ENCODE data around the gene SPN. TPM values are rescaled to one million over a fixed set of nuclear protein-coding genes. Genes with fewer than 3 reads are reported as not detected.

Gene SPN
- total and polyA plus RNA-seq, 2 donors (not counting 1 experiment from before 2014, with no cell fraction given), result 0.01 TPM; not detected in 1

GRCh38 chr16:29662729-29663015 is 375 bp upstream of the SPN start:
- Histone ChIP-seq H3K27me3 (ENCODE audit: control insufficient read depth, insufficient read depth, low read length) (peaks cover 2% of the 10 kb centered on the region), H3K9ac (ENCODE audit: insufficient read depth, low read length) (no peak overlapping the region)

GRCh38 chr16:29663807-29664090 is 702 bp downstream of the SPN start:
- no peak overlapping the region for H2AFZ ChIP-seq (ENCODE audit: low read length)
- H3K79me2 ChIP-seq (ENCODE audit: control insufficient read depth, insufficient read depth, low read length), result no peaks in the 10 kb centered on the region
- no peak for DNase-seq (ENCODE audit: low read depth in 2 of 2)
- no peak overlapping the region for H3K27ac ChIP-seq (ENCODE audit: insufficient read depth, low read length)
- H3K4me2 ChIP-seq (ENCODE audit: extremely low read depth, insufficient read depth, low read length), result no peak overlapping the region
- no peaks in the 10 kb centered on the region for H3K36me3 ChIP-seq (ENCODE audit: control insufficient read depth, insufficient read depth, low read length)
- no peak overlapping the region for H3K4me3 ChIP-seq (replicated peaks in 1 of 4; ENCODE audit: control extremely low read depth in 1 of 4, insufficient read depth in 1 of 4, low read depth in 3 of 4, low read length in 4 of 4)
- no peak overlapping the region for H3K9ac ChIP-seq (ENCODE audit: insufficient read depth, low read length)
- no peaks in the 10 kb centered on the region for H4K20me1 ChIP-seq (ENCODE audit: control insufficient read depth, extremely low read depth, insufficient read depth, low read length)
- H3K4me1 ChIP-seq (ENCODE audit: control insufficient read depth, extremely low read depth, insufficient read depth, low read length), result no peaks in the 10 kb centered on the region
- no peaks in the 10 kb centered on the region for H3K9me3 ChIP-seq (ENCODE audit: control insufficient read depth, insufficient read depth, low read depth, low read length)
- peaks cover 2% of the 10 kb centered on the region for H3K27me3 ChIP-seq (ENCODE audit: control insufficient read depth, insufficient read depth, low read length)
- TF ChIP-seq CTCF (conservative IDR thresholded peaks at IDR 0.05 in 1 of 2, IDR thresholded peaks at IDR 0.05 in 1 of 2; ENCODE audit: low read depth in 1 of 2, low read length in 2 of 2), result no peak
- TF ChIP-seq EZH2 (IDR thresholded peaks at IDR 0.05; ENCODE audit: low read length, missing control alignments), result no peak

More at GRCh38 chr16:29662729-29663015, 375 bp upstream of the SPN start:
- H3K79me2 ChIP-seq (ENCODE audit: control insufficient read depth, insufficient read depth, low read length), result no peaks in the 10 kb centered on the region
- no peak for TF ChIP-seq EZH2 (IDR thresholded peaks at IDR 0.05; ENCODE audit: low read length, missing control alignments)
- TF ChIP-seq CTCF (conservative IDR thresholded peaks at IDR 0.05 in 1 of 2, IDR thresholded peaks at IDR 0.05 in 1 of 2; ENCODE audit: low read depth in 1 of 2, low read length in 2 of 2), result no peak
- no peaks in the 10 kb centered on the region for H3K9me3 ChIP-seq (ENCODE audit: control insufficient read depth, insufficient read depth, low read depth, low read length)
- no peak overlapping the region for H3K4me2 ChIP-seq (ENCODE audit: extremely low read depth, insufficient read depth, low read length)
- DNase-seq (ENCODE audit: low read depth in 2 of 2), result no peak
- no peak overlapping the region for H2AFZ ChIP-seq (ENCODE audit: low read length)
- H3K27ac ChIP-seq (ENCODE audit: insufficient read depth, low read length), result no peak overlapping the region
- H3K4me1 ChIP-seq (ENCODE audit: control insufficient read depth, extremely low read depth, insufficient read depth, low read length), result no peaks in the 10 kb centered on the region
- H3K4me3 ChIP-seq (replicated peaks in 1 of 4; ENCODE audit: control extremely low read depth in 1 of 4, insufficient read depth in 1 of 4, low read depth in 3 of 4, low read length in 4 of 4), result no peak overlapping the region
- no peaks in the 10 kb centered on the region for H4K20me1 ChIP-seq (ENCODE audit: control insufficient read depth, extremely low read depth, insufficient read depth, low read length)
- H3K36me3 ChIP-seq (ENCODE audit: control insufficient read depth, insufficient read depth, low read length), result no peaks in the 10 kb centered on the region

- Histone ChIP-seq H3K36me3 (ENCODE audit: control insufficient read depth, insufficient read depth, low read length) (no peaks in the 10 kb centered on the region), H3K9me3 (ENCODE audit: control insufficient read depth, insufficient read depth, low read depth, low read length) (no peaks in the 10 kb centered on the region), H3K4me2 (ENCODE audit: extremely low read depth, insufficient read depth, low read length) (no peak overlapping the region), H3K4me1 (ENCODE audit: control insufficient read depth, extremely low read depth, insufficient read depth, low read length) (no peaks in the 10 kb centered on the region), H3K4me3 (replicated peaks in 1 of 4; ENCODE audit: control extremely low read depth in 1 of 4, insufficient read depth in 1 of 4, low read depth in 3 of 4, low read length in 4 of 4) (no peak overlapping the region), H3K27ac (ENCODE audit: insufficient read depth, low read length) (no peak overlapping the region), H4K20me1 (ENCODE audit: control insufficient read depth, extremely low read depth, insufficient read depth, low read length) (no peaks in the 10 kb centered on the region), H2AFZ (ENCODE audit: low read length) (no peak overlapping the region), H3K27me3 (ENCODE audit: control insufficient read depth, insufficient read depth, low read length) (peaks cover 2% of the 10 kb centered on the region), H3K79me2 (ENCODE audit: control insufficient read depth, insufficient read depth, low read length) (no peaks in the 10 kb centered on the region), H3K9ac (ENCODE audit: insufficient read depth, low read length) (no peak overlapping the region)
- DNase-seq (ENCODE audit: low read depth in 2 of 2), result no peak
- TF ChIP-seq EZH2 (IDR thresholded peaks at IDR 0.05; ENCODE audit: low read length, missing control alignments), result no peak
Observed at GRCh38 chr16:29664091-29664921, 1.3 kb downstream of the SPN start.
